ENCODE results near the gene HS6ST3.

DNA sequence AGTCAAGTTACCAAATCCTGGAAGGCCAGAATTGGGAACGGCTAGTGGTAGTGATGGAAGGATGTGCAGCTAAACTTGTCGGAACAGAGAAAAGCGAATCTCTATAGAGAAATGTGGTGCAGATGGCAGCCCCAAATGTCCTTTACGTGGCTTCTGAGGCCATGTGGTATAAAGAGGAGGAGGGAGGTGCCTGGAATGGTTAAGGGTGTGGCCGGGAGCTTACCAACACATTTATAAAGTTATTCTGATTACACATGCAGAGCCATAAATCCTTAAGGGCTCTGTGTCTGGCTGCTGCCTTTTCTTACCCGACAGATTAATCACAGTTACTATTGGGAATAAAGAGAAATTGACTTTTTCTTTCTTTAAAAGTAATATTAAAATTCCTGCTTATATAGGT, 714.3 kb downstream of the HS6ST3 start:
- TF ChIP-seq ATF2 (CRISPR knock-in tag; IDR thresholded peaks at IDR 0.05) (no peak), POLR2A (IDR thresholded peaks at IDR 0.05; ENCODE audit: insufficient read depth in 1 of 2, low read depth in 2 of 2, low read length in 2 of 2) (no peak), ZSCAN12 (CRISPR knock-in tag; IDR thresholded peaks at IDR 0.05) (no peak), ZBTB8A (CRISPR knock-in tag; IDR thresholded peaks at IDR 0.05; ENCODE audit: borderline replicate concordance, low read depth) (no peak), AHR (CRISPR knock-in tag; IDR thresholded peaks at IDR 0.05) (no peak), PRPF4 (IDR thresholded peaks at IDR 0.05; ENCODE audit: low read depth, low read length, poor library complexity, severe bottlenecking) (no peak), MAX (IDR thresholded peaks at IDR 0.05) (no peak), CAMTA2 (CRISPR knock-in tag; IDR thresholded peaks at IDR 0.05; ENCODE audit: borderline replicate concordance) (no peak), NR2F2 (IDR thresholded peaks at IDR 0.05; ENCODE audit: borderline replicate concordance, low read depth) (no peak), ZNF143 (CRISPR knock-in tag; IDR thresholded peaks at IDR 0.05) (no peak), FOXA3 (CRISPR knock-in tag; IDR thresholded peaks at IDR 0.05) (no peak), GATAD2A (CRISPR knock-in tag; IDR thresholded peaks at IDR 0.05) (no peak), FOXP1 (IDR thresholded peaks at IDR 0.05) (no peak), FOXP1 (CRISPR knock-in tag; IDR thresholded peaks at IDR 0.05) (no peak)
- TF ChIP-seq, protein P1, sequence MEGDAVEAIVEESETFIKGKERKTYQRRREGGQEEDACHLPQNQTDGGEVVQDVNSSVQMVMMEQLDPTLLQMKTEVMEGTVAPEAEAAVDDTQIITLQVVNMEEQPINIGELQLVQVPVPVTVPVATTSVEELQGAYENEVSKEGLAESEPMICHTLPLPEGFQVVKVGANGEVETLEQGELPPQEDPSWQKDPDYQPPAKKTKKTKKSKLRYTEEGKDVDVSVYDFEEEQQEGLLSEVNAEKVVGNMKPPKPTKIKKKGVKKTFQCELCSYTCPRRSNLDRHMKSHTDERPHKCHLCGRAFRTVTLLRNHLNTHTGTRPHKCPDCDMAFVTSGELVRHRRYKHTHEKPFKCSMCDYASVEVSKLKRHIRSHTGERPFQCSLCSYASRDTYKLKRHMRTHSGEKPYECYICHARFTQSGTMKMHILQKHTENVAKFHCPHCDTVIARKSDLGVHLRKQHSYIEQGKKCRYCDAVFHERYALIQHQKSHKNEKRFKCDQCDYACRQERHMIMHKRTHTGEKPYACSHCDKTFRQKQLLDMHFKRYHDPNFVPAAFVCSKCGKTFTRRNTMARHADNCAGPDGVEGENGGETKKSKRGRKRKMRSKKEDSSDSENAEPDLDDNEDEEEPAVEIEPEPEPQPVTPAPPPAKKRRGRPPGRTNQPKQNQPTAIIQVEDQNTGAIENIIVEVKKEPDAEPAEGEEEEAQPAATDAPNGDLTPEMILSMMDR (CRISPR knock-in tag; IDR thresholded peaks at IDR 0.05): no peak
